A673 (cell line): ENCODE results near the gene SNRNP25.

ENCODE experiments used
- CTCF ChIP-seq: fragments of 300-800, 200-600 bp; sonication (generic); conservative IDR thresholded peaks from 2 replicates; pipeline ENCODE4 v1.5.1; 2017; ENCODE audit warnings: low read depth, mild to moderate bottlenecking, antibody characterized with exemption, low read length, moderate library complexity, mixed read lengths
- EZH2 ChIP-seq: fragments of 200-600 bp; sonication (generic); IDR thresholded peaks from 2 replicates; pipeline ENCODE4 v1.6.1; 2017; ENCODE audit warnings: borderline replicate concordance, low read depth, mild to moderate bottlenecking, mixed read lengths, antibody characterized with exemption, low read length; ENCODE audit not compliant: poor library complexity, severe bottlenecking

- TF ChIP-seq CTCF (no peak), EZH2 (no peak)
Observed at GRCh38 chr16:84718-85406, 31.2 kb downstream of the SNRNP25 start.
